T-helper 2 cell treated with Interferon-gamma antibody and Interleukin-4, amounts not matched to agents 100 ng/mL and 5 ng/mL, for 36 hours (primary cell): ENCODE results near the gene PRDM16. TPM values are rescaled to one million over a fixed set of nuclear protein-coding genes. Genes with fewer than 3 reads are reported as not detected.
"Not testable (repeated sequence)": the region's sequence is repeated elsewhere in the genome, so short reads cannot be mapped to it uniquely, and the experiment has no call there.

ENCODE experiments used
- intact Hi-C: fragments of 100-400 bp; cut with micrococcal nuclease; formaldehyde crosslinking; loops from one replicate; pipeline ENCODE4 v1.15.1; 2023
- total RNA-seq: library from RNA; stranded (reverse); gene quantifications from 2 replicates; pipeline ENCODE4 v1.2.3, GENCODE V29; 2022

PRDM16 gene
- total RNA-seq, 1 donor from 2014 or later: not detected

DNA sequence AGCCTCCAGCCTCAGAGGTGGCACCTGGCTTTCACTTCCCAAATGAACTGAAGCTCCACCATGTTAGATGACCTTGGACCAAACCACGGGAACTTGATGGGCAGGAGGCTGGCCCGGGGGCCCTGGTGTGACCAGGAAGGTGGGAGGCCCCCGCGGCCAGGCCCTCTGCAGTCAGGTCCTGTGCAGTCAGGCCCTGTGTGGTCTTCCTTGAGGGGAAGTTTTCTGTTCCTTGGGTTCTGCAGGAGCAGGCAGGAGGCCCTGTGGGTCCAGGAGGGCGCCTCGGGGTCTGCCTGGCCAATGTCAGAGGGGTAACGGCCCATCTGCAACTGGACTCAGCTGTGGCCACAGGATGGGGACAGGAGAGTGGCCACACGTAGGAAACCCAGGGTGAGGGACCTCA, 13.0 kb downstream of the PRDM16 start:
- intact Hi-C loops: no loop called here

DNA sequence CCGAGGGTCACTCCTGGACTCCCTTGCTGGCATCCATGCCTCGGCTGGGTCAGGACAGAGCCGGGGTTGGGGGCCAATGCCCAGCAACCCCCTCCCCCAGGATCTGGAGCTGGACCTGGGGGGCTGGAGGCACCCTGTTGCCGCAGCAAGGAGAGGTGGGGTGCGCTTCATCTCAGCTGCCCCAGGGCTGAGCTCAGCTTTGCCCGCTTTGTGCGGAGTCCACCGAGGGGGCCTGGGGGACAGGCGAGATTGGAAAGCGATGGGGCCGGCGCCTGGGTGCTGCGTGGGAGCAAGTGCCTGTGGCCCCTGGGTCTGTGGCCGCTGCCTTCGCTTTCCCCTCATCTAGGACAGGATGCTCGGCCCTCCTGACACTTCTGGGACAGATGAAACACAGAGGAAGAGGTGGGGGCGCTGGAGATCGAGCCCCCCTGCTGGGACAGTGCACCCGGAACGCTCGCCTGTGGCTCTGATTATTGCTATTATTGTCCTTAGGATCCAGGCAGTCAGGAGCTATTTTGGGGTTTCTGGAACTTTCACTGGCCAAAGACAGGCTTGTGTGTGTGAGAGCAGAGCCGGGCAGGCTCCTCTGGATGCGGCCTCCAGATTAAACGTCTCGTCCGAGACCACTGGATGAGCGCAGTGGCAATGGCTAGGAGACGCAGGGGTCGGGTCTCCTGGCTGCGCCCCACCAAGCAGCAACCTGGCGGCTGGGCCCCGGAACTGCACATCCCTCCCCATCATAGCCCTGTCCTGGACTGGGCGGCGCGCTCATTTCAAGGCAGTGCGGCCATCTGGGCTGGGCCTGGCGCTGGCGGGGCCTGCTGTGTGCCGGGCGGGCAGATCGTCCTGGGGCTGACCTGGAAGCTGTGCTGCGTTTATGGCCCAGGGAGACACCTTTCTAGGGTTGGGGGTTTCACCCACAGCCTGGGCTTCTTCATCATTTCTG, 13.8 kb downstream of the PRDM16 start:
- intact Hi-C loops: no loop called here

DNA sequence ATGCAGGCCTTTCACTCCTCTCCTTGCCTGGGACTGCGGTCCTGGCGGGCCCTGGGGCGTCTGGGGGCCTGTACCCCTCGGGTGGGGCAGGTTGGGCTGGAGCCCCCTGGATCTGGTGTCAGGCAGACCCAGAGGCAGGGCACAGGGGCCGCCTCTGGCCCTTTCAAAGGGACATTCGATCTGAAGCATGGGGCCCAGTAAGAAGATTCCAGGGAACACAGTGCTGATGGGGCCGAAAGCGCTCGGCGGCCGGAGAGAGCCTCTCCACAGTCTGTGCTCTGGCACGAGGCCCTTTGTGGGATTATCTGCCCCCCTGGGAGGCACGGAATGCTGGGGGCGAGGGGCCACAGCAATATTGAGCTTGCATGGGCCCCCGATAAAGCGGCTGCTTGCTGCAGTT, 15.2 kb downstream of the PRDM16 start:
- intact Hi-C loops: no loop called here

DNA sequence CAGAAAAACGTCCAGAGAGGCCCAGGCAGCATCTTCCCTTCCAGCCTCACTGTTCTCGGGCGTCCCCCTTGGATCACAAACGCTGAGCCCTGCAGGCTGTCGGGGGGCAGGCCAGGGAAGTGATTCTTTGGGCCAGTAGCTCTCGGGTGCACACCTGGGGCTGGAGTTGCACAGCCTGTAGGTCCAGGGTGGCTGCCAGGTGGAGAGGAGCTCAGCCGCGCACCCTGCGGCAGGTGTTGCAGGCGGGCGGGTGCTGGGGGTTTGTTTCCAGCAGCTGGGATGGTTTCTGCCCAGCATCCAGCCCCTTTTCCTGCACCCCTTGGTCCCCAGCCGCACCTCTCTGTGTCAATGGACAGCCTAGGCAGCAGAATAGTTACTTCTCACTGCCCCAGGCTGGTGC, 15.7 kb downstream of the PRDM16 start:
- intact Hi-C loops: no loop called here

DNA sequence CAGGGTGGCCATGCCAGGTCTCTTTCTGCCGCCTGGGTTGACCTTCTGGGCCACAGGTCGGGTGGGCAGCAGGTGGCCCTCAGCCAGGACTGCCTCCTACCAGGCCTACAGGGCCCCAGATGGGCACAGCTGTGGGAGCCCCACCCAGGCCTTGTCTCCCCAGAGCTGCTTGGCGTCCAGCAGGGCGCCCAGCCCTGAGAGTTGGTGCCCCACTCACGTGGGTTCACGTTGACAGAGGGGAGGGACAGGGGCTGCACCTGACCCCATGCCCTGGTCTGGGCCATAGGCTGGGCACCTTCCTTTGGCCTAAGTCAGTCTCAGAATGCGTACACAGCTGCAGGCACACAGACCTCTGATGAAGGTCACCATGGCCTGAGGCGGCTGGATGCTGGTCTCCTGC, 16.7 kb downstream of the PRDM16 start:
- intact Hi-C loops: no loop called here

DNA sequence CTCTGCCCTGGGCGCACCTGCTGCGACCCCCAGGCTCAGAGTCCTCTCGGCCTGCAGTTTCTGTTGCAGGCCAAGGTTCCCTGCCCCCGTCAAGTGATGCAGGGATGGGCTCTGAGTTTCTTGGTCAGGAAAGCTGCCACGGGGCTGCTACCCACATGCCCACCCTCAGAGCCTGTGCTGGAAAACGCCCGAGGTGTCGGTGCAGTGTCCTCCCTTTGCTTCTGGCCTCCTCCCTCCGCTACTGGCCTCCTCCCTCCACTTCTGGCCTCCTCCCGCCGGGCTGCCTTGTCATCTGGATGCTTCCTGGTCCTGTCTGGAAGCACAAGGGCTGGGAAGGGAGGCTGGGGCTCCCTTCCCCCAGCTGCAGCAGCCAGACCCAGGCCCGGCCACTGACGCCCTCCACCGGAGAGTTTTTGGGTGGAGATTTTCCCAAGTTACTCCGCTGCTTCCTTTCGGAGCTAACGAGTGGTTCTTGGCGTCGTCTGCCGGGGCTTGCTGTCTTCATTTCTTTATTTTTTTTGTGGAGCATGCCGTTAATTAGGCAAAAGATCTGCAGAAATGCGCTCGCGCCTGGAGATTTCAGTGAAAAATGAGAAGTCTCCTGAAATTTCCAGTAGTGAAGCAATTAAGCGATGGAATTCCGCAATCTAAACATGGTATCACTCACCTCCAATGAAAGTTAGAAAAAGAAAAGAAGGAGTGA, 17.4 kb downstream of the PRDM16 start:
- intact Hi-C loops: no loop called here

- intact Hi-C loops: no loop called here
Observed at GRCh38 chr1:3087049-3087448, 18.0 kb downstream of the PRDM16 start.

DNA sequence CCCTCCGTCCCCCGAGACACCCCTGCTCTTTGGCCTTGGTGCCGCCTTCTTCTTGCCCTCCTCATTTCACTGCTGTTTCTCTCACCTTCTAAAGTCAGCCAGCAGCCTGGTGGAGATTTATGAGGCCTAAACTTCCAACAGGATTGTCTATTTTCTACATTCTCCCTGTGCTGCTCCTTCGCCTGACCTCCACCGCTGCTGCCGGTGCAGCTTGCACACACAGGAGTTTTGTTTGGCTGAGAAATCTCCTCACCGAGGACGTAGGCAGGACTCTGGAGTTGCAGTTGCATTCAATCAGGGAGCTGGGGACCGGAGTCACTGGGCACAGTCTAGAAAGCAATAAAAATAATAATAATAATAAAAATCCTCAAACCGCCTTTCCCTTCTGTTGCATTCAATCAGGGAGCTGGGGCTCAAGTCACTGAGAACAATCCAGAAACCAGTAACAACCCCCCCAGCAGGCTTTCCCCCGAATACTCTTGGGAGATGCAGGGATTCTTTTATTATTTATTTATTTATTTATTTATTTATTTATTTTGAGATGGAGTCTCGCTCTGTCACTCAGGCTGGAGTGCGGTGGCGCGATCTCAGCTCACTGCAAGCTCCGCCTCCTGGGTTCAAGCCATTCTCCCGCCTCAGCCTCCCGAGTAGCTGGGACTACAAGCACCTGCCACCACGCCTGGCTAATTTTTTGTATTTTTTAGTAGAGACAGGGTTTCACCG, 19.1 kb downstream of the PRDM16 start:
- intact Hi-C loops: not testable (repeated sequence)

DNA sequence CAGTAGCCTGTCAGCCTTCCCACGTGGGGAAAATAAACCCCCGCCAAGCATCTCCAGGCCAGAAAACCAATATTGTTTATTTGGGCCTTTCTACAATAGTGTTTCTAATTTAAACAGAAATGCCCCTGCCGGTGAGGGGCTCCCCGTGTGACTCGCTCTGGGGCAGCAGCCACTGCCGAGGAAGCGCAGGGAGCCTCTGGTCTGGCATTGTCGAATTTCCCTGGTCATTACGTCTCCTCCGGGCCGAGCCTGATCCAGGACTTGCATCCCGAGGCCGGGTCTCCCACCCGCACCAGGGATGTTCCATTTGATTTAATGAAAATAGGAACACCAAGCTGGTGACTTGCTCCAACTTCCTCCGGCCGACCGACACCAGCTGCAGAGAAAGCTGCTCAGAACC, 20.5 kb downstream of the PRDM16 start:
- intact Hi-C loops: no loop called here

DNA sequence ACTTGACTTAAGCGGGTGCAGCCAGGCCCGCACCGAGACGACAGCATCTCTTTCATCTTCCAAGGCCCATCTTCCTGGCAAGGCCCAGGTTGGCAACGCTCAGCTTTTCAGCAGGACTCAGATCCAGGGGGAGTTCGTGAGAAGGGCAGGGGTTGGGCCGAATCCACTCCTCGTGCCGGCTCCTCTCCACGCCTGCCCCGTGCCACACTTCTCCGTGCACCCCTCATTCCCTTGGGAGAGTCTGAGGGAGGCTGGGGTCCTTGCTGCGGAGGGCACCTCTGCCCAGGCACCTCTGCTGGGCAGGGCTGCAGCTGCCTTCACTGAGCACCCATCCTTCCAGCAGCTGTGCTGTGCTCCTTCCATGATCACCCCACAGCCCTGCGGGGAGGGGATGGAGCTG, 22.3 kb downstream of the PRDM16 start:
- intact Hi-C loops: no loop called here

DNA sequence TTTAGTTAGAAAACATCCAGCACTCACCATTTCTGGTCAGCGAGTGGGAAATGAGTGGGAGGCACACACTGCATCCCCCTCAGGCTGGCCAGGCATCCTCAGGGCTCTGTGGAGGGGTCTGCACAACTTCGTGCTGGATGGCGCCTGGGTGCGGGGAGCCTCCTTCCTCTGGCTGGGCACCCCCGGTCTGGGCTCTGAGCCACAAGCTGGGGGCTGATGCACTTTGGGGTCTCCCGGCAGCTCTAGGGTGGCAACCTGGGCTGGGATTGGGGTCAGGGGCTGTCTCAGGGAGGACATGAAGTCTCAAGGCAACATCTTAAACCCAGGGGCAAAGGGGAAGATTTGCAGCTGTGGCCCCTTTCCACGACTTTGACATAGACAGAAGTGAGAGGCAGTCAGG, 23.5 kb downstream of the PRDM16 start:
- intact Hi-C loops: no loop called here

DNA sequence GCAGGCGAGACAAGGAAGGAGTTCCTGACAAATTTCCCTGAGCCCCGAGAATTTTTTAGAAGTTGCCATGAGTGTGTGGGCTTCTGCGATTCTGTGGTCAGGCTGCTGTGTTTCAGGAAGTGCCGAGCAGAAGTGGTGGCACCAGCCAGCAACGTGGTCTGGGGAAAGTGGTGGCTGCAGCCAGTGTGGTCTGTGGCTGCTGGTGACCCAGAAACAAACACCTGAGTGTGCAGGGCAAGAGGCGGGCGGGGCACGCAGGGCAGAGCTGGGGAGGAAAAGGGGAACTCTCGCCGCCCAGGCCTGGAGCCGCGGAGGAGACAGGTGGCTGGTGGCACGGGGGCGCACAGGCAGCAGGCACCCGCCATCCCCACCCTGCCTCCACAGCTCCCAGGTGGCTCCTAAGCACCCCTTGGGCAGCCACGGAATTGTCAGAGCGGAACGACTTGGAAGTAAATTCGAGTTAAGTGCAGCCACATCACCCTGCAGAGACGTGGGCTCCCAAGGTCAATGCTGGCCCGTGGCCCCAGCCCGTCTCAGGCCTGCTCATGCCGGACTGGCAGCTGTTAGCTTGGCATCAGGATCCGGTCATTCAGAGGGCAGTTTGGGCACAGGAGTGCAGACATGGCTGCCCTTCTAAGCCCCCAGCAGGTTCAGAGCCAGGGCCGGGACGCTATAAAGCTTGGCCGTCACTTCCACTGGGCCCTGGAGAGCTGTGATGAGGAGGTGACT, 25.1 kb downstream of the PRDM16 start:
- intact Hi-C loops: no loop called here

GRCh38 chr1:3094863-3095780, 26.1 kb downstream of the PRDM16 start:
- intact Hi-C loops: no loop called here

GRCh38 chr1:3096345-3096744, 27.3 kb downstream of the PRDM16 start:
- intact Hi-C loops: no loop called here

- intact Hi-C loops: no loop called here
Observed at GRCh38 chr1:3097231-3097630, 28.2 kb downstream of the PRDM16 start.

DNA sequence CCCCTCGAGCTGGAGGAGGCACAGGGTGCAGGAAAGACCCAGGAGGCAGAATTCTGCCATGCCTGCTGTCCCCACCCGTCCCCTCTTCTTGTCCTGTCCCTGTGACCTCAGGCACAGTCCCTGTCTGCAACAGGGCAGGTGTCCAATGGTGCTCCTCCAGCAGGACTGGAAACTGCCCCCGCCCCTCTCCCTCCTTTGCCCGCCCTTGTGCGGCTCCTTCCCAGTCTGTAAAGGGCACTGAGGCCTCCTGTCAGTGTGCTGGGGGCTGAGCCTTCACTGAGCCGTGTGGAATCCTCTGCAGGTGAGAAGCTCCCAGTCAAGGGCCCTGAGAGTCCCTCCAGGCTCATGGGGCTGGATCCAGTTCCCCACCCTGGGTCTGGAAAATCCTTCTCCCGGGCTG, 28.9 kb downstream of the PRDM16 start:
- intact Hi-C loops: no loop called here

DNA sequence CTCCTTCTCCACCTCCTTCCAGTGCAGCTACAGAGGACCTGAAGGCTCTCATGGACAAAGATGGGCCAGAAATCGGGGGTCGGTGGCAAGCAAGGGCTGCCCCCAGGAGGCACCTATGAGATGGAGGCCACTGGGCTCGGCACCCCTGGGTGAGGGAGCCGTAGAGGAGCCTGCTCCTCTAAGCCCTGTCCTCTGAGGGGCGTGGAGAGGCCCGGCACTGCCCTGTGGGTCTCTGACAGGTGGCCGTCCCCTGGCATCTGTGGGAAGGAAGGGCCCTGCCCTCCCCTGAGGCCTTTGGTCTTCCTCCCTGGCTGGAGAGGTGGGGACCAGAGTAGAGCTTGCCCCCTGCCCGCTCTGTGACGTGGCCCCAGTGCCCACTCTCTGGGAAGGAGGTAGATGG, 30.9 kb downstream of the PRDM16 start:
- intact Hi-C loops: no loop called here

DNA sequence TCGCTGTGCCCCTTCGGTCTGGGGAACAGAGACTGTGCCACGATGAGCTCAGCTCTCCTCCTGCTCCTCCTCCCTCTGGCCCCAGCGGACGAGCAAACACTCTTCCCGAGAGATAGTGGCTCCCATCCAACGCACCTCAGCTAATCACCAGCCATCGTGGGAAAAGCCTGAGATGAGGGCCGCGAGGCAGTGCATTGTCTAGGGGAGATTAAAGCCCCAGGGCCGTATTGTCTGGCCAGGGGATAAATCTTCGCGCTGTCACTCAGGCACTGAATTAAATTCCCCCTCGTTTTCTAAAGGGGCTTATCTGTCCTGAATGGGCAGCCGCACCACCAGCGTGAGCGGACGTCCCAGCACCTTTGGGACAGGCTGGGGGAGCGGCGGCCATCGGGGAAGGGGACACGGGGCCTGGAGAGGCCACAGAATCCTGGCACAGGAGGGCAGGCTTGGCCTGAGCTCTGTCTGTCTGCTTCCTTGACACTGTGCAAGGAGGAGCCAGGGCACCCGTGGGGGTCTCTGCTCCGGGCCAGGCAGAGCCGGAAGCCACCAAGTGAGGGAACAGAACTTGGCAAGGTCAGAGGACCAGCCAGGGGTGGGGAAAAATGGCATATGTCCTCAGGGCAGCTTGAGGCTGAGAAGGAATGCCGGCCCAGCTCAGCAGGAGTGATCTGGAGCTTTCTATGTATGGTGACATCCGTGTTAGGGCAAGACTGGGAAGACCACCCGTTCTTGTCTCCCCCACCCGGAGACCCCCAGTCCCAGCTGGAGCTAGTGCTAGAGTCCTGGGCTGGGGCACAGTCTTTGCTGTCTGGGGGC, 32.3 kb downstream of the PRDM16 start:
- intact Hi-C loops: no loop called here

- intact Hi-C loops: no loop called here
Observed at GRCh38 chr1:3102641-3103040, 33.6 kb downstream of the PRDM16 start.
